GM12801 (cell line): Measurements from ENCODE around the gene TAGLN3.

ENCODE experiments used
- CTCF ChIP-seq: IDR thresholded peaks from one replicate; pipeline ENCODE4 v1.5.1; 2011; ENCODE audit warnings: control low read depth; ENCODE audit not compliant: insufficient read length; ENCODE audit errors: extremely low read depth

Gene TAGLN3

GRCh38 chr3:112059497-112059896 lies 60.8 kb downstream of the TAGLN3 start:
- TF ChIP-seq CTCF: no peak

GRCh38 chr3:112061152-112061551 lies 62.4 kb downstream of the TAGLN3 start:
- TF ChIP-seq CTCF: no peak
